Thyroid gland (tissue), 4 donors: ENCODE data around the gene G0S2.

Source experiments
- POLR2A ChIP-seq, 2 donors: fragments of 450-650 bp; IDR thresholded peaks; one replicate each; pipeline ENCODE4 v1.6.1; 2017; ENCODE audit warnings: antibody characterized with exemption in 2 of 2, mild to moderate bottlenecking in 2 of 2, moderate library complexity in 1 of 2
- TF ChIP-seq, protein P1 (sequence below), 6 experiments: fragments of 200-600 bp in 3 of 6; fragments of 450-650 bp in 3 of 6; sonication (generic) in 3 of 6; IDR thresholded peaks; one replicate each; pipeline ENCODE4 v1.5.1; 2016 to 2019; ENCODE audit warnings: antibody characterized with exemption in 6 of 6, mild to moderate bottlenecking in 2 of 6, inconsistent platforms in 1 of 6, moderate library complexity in 1 of 6

DNA sequence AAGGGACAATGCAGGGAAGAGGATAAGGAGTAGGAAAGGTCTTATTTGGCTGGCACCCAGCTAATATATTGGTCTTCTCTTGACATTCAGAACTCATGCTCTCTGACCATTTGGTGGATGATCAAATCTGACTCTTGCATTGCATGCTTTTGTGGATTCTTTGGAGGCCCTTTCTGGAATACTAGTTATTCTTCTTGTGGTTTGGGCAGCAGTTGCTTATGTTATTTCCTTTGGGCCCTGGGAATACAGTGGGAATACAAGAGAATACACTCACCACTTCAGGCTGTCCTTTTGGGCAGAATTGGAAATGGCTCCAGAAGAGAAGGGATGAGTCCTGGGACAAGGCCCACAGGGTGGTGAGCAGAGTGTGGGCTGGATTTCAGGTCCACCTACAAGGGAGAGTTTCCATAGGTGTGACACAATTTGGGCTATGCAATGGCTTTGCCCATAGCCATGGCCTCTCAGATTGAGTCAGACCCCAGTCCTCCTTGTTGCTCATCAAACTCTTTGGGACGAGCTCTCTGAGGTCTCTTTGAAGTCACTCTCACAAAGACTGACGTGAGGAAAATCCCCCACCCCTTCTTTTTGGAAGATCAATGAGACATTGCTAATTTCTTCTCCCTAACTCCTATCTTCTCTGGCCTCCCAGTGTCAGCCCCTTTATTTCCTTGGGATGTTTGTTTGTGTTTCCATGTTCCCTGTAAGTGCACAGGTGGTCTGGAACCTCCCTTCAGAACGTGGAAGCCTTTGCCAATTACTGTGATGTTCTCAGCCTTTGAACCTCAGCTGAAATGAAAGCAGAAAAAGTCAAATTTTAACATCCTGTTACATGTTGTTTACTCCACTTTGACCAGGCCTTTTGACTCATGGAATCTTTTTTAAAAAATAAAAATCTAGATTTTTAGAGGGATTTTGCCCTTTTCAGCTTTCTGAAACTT is 48.8 kb downstream of the G0S2 start:
- TF ChIP-seq, protein P1, sequence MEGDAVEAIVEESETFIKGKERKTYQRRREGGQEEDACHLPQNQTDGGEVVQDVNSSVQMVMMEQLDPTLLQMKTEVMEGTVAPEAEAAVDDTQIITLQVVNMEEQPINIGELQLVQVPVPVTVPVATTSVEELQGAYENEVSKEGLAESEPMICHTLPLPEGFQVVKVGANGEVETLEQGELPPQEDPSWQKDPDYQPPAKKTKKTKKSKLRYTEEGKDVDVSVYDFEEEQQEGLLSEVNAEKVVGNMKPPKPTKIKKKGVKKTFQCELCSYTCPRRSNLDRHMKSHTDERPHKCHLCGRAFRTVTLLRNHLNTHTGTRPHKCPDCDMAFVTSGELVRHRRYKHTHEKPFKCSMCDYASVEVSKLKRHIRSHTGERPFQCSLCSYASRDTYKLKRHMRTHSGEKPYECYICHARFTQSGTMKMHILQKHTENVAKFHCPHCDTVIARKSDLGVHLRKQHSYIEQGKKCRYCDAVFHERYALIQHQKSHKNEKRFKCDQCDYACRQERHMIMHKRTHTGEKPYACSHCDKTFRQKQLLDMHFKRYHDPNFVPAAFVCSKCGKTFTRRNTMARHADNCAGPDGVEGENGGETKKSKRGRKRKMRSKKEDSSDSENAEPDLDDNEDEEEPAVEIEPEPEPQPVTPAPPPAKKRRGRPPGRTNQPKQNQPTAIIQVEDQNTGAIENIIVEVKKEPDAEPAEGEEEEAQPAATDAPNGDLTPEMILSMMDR (IDR thresholded peaks at IDR 0.05), result no peak
- TF ChIP-seq POLR2A (IDR thresholded peaks at IDR 0.05), result no peak
